DND-41 (cell line): ENCODE results near the gene TOMM5.

ENCODE experiments used
- ATAC-seq: fragments of 200-7000 bp; cut with Tn5 transposase; 3 replicates; pipeline ENCODE4 v1.9.1; 2021; ENCODE audit warnings: low read depth; ENCODE audit not compliant: insufficient read depth
- DNase-seq: peaks from one replicate; pipeline ENCODE4 v3.0.0-alpha.2; 2020
- H2AFZ ChIP-seq: 2 replicates; pipeline ENCODE4 v1.6.0; 2012; ENCODE audit warnings: low read depth, low read length
- H3K27ac ChIP-seq: 2 replicates; pipeline ENCODE4 v1.5.1; 2012; ENCODE audit warnings: low read length, inconsistent platforms
- H3K27me3 ChIP-seq: fragments of 200-600 bp; sonication (generic); 2 replicates; pipeline ENCODE4 v1.6.0; 2012; ENCODE audit warnings: low read length, mild to moderate bottlenecking, inconsistent platforms; ENCODE audit not compliant: insufficient read depth, poor library complexity
- H3K36me3 ChIP-seq: 2 replicates; pipeline ENCODE4 v1.5.1; 2012; ENCODE audit warnings: low read length, inconsistent platforms; ENCODE audit not compliant: insufficient read depth
- H3K4me1 ChIP-seq: 2 replicates; pipeline ENCODE4 v1.5.1; 2012; ENCODE audit warnings: mild to moderate bottlenecking, low read length; ENCODE audit not compliant: insufficient read depth
- H3K4me2 ChIP-seq: 2 replicates; pipeline ENCODE4 v1.6.0; 2012; ENCODE audit warnings: mild to moderate bottlenecking, moderate library complexity, low read length, inconsistent platforms; ENCODE audit not compliant: insufficient read depth
- H3K4me3 ChIP-seq, 2 experiments: fragments of 200-600 bp in 1 of 2; shearing (Covaris generic) in 1 of 2; 2 replicates each; pipeline ENCODE4 v1.5.1; 2012 to 2016; ENCODE audit warnings: inconsistent platforms in 2 of 2, low read length in 2 of 2, mild to moderate bottlenecking in 2 of 2, low read depth in 1 of 2, moderate library complexity in 1 of 2
- H3K79me2 ChIP-seq: 2 replicates; pipeline ENCODE4 v1.6.0; 2012; ENCODE audit warnings: low read length, inconsistent platforms; ENCODE audit not compliant: insufficient read depth
- H3K9ac ChIP-seq: 2 replicates; pipeline ENCODE4 v1.6.0; 2012; ENCODE audit warnings: low read depth, mild to moderate bottlenecking, inconsistent platforms, low read length, moderate library complexity
- H3K9me3 ChIP-seq: 2 replicates; pipeline ENCODE4 v1.5.1; 2012; ENCODE audit warnings: low read length, moderate library complexity, mild to moderate bottlenecking, inconsistent platforms; ENCODE audit not compliant: insufficient read depth, severe bottlenecking
- H4K20me1 ChIP-seq: 2 replicates; pipeline ENCODE4 v1.6.0; 2012; ENCODE audit warnings: low read length; ENCODE audit not compliant: insufficient read depth
- CTCF ChIP-seq: IDR thresholded peaks from 2 replicates; pipeline ENCODE4 v1.5.1; 2012; ENCODE audit warnings: borderline replicate concordance, low read length, moderate library complexity, mild to moderate bottlenecking; ENCODE audit not compliant: poor library complexity, severe bottlenecking; ENCODE audit errors: extremely low read depth
- EZH2 ChIP-seq: IDR thresholded peaks from 3 replicates; pipeline ENCODE4 v1.6.1; 2012; ENCODE audit warnings: borderline replicate concordance, low read depth, mild to moderate bottlenecking, moderate library complexity, low read length, inconsistent platforms; ENCODE audit not compliant: severe bottlenecking

TOMM5 gene

DNA sequence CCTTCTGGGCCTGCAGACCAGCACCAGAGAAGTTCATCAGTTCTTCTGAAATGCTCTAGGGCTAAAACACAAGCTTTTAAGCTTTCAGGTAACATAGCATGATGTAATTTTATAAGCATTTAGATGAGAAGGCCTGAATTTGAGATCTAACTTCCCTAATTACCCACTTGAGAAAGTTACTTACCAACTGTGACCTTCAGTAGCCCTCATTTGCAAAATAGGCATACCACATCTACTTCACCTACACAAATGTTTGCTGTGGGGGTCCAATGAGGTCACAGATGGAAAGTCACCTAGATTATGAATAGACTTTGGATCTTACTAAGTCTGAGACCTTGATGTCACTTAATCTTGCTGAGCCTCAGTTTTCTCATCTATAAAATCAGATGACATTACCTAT is 52.8 kb downstream of the TOMM5 start:
- no peaks in the 10 kb centered on the region for H3K27me3 ChIP-seq
- no peak for DNase-seq
- no peak overlapping the region for H3K4me3 ChIP-seq
- ATAC-seq, result no peak
- H3K27ac ChIP-seq, result no peak overlapping the region
- no peaks in the 10 kb centered on the region for H3K9me3 ChIP-seq
- H2AFZ ChIP-seq, result no peak overlapping the region
- no peaks in the 10 kb centered on the region for H3K79me2 ChIP-seq
- no peaks in the 10 kb centered on the region for H3K4me1 ChIP-seq
- no peak overlapping the region for H3K9ac ChIP-seq
- peaks cover 14% of the 10 kb centered on the region; the same call in 1 of the 2 replicates for H3K36me3 ChIP-seq
- TF ChIP-seq EZH2 (no peak), CTCF (no peak)
- no peak overlapping the region for H3K4me2 ChIP-seq
- no peaks in the 10 kb centered on the region for H4K20me1 ChIP-seq
